ENCODE data around the gene FKBP1A. TPM values are rescaled to one million over a fixed set of nuclear protein-coding genes. Genes with fewer than 3 reads are reported as not detected.

Gene FKBP1A
- total RNA-seq, 1 experiment from 2014 or later = 132 TPM

- Histone ChIP-seq H3K4me3 (ENCODE audit: insufficient read depth, low read depth, low read length) (no peak overlapping the region), H3K36me3 (replicated peaks; ENCODE audit: control insufficient read depth, insufficient read depth, low read length) (peaks cover 3% of the 10 kb centered on the region; the same call in 1 of the 2 replicates), H3K27me3 (ENCODE audit: control insufficient read depth, insufficient read depth, low read length) (no peaks in the 10 kb centered on the region)
- peak; percentile 1 for DNase-seq
These were observed 60.9 kb downstream of the FKBP1A start for GRCh38 chr20:1331801-1332453.

GRCh38 chr20:1331101-1331500 is 61.8 kb downstream of the FKBP1A start:
- DNase-seq = no peak
- Histone ChIP-seq H3K27me3 (ENCODE audit: control insufficient read depth, insufficient read depth, low read length) (no peaks in the 10 kb centered on the region), H3K36me3 (replicated peaks; ENCODE audit: control insufficient read depth, insufficient read depth, low read length) (peaks cover 3% of the 10 kb centered on the region; the same call in 1 of the 2 replicates), H3K4me3 (ENCODE audit: insufficient read depth, low read depth, low read length) (no peak overlapping the region)

GRCh38 chr20:1330075-1330830 is 62.6 kb downstream of the FKBP1A start:
- DNase-seq = peak; percentile 2
- peaks cover 3% of the 10 kb centered on the region; the same call in 1 of the 2 replicates for H3K36me3 ChIP-seq (replicated peaks; ENCODE audit: control insufficient read depth, insufficient read depth, low read length)
- no peak overlapping the region for H3K4me3 ChIP-seq (ENCODE audit: insufficient read depth, low read depth, low read length)
- no peaks in the 10 kb centered on the region for H3K27me3 ChIP-seq (ENCODE audit: control insufficient read depth, insufficient read depth, low read length)

GRCh38 chr20:1328680-1329330 is 64.0 kb downstream of the FKBP1A start, which contains the start of gene SDCBP2:
TSS of gene SDCBP2 (minus strand) at chr20:1329139. CDS start at chr20:1320416, 8,723 bp downstream.
- DNase-seq = peak; percentile 16
- Histone ChIP-seq H3K36me3 (replicated peaks; ENCODE audit: control insufficient read depth, insufficient read depth, low read length) (peaks cover 3% of the 10 kb centered on the region; the same call in 1 of the 2 replicates), H3K27me3 (ENCODE audit: control insufficient read depth, insufficient read depth, low read length) (no peaks in the 10 kb centered on the region), H3K4me3 (ENCODE audit: insufficient read depth, low read depth, low read length) (no peak within 1 kb of the TSS)

GRCh38 chr20:1327827-1328679 is 64.8 kb downstream of the FKBP1A start:
- Histone ChIP-seq H3K27me3 (ENCODE audit: control insufficient read depth, insufficient read depth, low read length) (no peaks in the 10 kb centered on the region), H3K4me3 (ENCODE audit: insufficient read depth, low read depth, low read length) (no peak overlapping the region), H3K36me3 (replicated peaks; ENCODE audit: control insufficient read depth, insufficient read depth, low read length) (peaks cover 3% of the 10 kb centered on the region; the same call in 1 of the 2 replicates)
- DNase-seq = peak; percentile 10

GRCh38 chr20:1327241-1327653 is 65.6 kb downstream of the FKBP1A start:
- Histone ChIP-seq H3K27me3 (ENCODE audit: control insufficient read depth, insufficient read depth, low read length) (no peaks in the 10 kb centered on the region), H3K36me3 (replicated peaks; ENCODE audit: control insufficient read depth, insufficient read depth, low read length) (no peaks in the 10 kb centered on the region; the same call in 1 of the 2 replicates), H3K4me3 (ENCODE audit: insufficient read depth, low read depth, low read length) (no peak overlapping the region)
- peak; percentile 16 for DNase-seq

- H3K36me3 ChIP-seq (replicated peaks; ENCODE audit: control insufficient read depth, insufficient read depth, low read length) = no peaks in the 10 kb centered on the region; the same call in 1 of the 2 replicates
- H3K27me3 ChIP-seq (ENCODE audit: control insufficient read depth, insufficient read depth, low read length) = no peaks in the 10 kb centered on the region
- H3K4me3 ChIP-seq (ENCODE audit: insufficient read depth, low read depth, low read length) = peak overlapping the region; percentile 95
- DNase-seq = no peak
These were observed 66.6 kb downstream of the FKBP1A start for GRCh38 chr20:1326031-1326930.

GRCh38 chr20:1325173-1326030 is 67.5 kb downstream of the FKBP1A start:
- DNase-seq = peak; percentile 98
- Histone ChIP-seq H3K36me3 (replicated peaks; ENCODE audit: control insufficient read depth, insufficient read depth, low read length) (no peaks in the 10 kb centered on the region; the same call in 1 of the 2 replicates), H3K27me3 (ENCODE audit: control insufficient read depth, insufficient read depth, low read length) (no peaks in the 10 kb centered on the region), H3K4me3 (ENCODE audit: insufficient read depth, low read depth, low read length) (peak overlapping the region; percentile 95)

GRCh38 chr20:1324598-1325172 is 68.2 kb downstream of the FKBP1A start:
- H3K4me3 ChIP-seq (ENCODE audit: insufficient read depth, low read depth, low read length) = peak overlapping the region; percentile 95
- no peak for DNase-seq
- H3K27me3 ChIP-seq (ENCODE audit: control insufficient read depth, insufficient read depth, low read length) = no peaks in the 10 kb centered on the region
- no peaks in the 10 kb centered on the region for H3K36me3 ChIP-seq (replicated peaks; ENCODE audit: control insufficient read depth, insufficient read depth, low read length)

GRCh38 chr20:1323830-1324597 is 68.8 kb downstream of the FKBP1A start:
- Histone ChIP-seq H3K27me3 (ENCODE audit: control insufficient read depth, insufficient read depth, low read length) (no peaks in the 10 kb centered on the region; the same call in 1 of the 2 replicates), H3K4me3 (ENCODE audit: insufficient read depth, low read depth, low read length) (no peak overlapping the region), H3K36me3 (replicated peaks; ENCODE audit: control insufficient read depth, insufficient read depth, low read length) (no peaks in the 10 kb centered on the region)
- DNase-seq = no peak

GRCh38 chr20:1323256-1323655 is 69.6 kb downstream of the FKBP1A start:
- Histone ChIP-seq H3K4me3 (ENCODE audit: insufficient read depth, low read depth, low read length) (no peak overlapping the region), H3K27me3 (ENCODE audit: control insufficient read depth, insufficient read depth, low read length) (no peaks in the 10 kb centered on the region; the same call in 1 of the 2 replicates), H3K36me3 (replicated peaks; ENCODE audit: control insufficient read depth, insufficient read depth, low read length) (no peaks in the 10 kb centered on the region)
- DNase-seq = no peak
